ENCODE measurements around the gene PRKAB2. TPM values are rescaled to one million over a fixed set of nuclear protein-coding genes. Genes with fewer than 3 reads are reported as not detected.

PRKAB2 gene
- total RNA-seq, 3 donors from 2014 or later: 16.6 to 27.2 (median 20.2) TPM

DNA sequence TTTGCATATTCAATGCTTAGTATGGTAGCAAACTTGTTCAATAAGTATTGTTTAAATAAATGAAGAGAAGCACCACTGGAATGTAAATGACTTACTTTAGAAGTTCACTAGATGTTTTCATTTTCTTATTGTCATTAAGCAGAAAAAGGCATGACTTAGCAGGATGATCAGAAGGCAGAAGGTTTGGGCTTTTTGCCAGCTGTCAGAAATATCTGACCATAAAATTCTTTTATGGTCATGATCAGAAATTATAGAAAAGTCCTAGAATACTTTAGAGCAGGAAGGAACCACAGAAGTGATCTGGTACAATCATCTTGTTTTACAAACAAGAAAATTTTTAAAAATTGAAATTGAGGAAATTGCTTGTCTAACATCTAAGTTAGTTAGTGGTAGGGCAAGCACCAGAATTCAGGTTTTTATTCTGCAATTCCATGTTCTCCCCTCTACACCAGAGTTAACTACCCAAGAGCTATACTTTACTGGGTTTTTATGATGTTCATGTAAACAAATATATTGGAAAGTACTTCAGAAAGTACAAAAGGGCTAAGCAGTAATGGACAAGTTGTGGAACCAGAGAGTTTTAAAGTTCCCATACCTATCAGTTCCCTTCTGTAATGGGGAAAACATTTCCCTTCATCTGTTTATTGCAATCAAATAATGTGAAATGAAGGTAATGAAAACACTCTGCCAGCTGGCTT, 42.7 kb upstream of the PRKAB2 start:
- ATAC-seq: peak; percentile 84
- no peaks in the 10 kb centered on the region for H3K36me3 ChIP-seq (ENCODE audit: low read depth)
- no peak overlapping the region for H3K4me3 ChIP-seq
- TF ChIP-seq, protein P1, sequence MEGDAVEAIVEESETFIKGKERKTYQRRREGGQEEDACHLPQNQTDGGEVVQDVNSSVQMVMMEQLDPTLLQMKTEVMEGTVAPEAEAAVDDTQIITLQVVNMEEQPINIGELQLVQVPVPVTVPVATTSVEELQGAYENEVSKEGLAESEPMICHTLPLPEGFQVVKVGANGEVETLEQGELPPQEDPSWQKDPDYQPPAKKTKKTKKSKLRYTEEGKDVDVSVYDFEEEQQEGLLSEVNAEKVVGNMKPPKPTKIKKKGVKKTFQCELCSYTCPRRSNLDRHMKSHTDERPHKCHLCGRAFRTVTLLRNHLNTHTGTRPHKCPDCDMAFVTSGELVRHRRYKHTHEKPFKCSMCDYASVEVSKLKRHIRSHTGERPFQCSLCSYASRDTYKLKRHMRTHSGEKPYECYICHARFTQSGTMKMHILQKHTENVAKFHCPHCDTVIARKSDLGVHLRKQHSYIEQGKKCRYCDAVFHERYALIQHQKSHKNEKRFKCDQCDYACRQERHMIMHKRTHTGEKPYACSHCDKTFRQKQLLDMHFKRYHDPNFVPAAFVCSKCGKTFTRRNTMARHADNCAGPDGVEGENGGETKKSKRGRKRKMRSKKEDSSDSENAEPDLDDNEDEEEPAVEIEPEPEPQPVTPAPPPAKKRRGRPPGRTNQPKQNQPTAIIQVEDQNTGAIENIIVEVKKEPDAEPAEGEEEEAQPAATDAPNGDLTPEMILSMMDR (IDR thresholded peaks at IDR 0.05): no peak
- H3K9me3 ChIP-seq: no peaks in the 10 kb centered on the region
- peaks cover 27% of the 10 kb centered on the region for H3K4me1 ChIP-seq (ENCODE audit: low read depth)
- peak in 1 of 3 donors; percentile 59 for DNase-seq
- intact Hi-C loops (cut with DNase I, micrococcal nuclease): no loop called here

DNA sequence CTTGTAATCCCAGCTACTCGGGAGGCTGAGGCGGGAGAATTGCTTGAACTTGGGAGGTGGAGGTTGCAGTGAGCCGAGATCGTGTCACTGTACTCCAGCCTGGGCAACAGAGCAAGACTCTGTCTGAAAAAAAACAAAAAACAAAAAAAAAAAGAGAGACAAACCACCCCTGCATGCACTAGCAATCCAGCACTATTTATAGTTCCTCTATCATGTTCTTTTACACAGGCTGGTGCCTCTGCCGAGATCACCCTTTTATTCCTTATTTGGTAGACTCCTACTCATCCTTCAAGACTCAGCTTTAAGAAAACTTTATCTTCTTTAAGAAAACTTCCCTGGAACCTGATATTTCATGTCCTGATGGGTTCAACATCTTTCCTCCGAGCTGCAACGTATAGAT, 42.1 kb upstream of the PRKAB2 start:
- H3K36me3 ChIP-seq (ENCODE audit: low read depth): no peaks in the 10 kb centered on the region
- H3K4me1 ChIP-seq (ENCODE audit: low read depth): peaks cover 27% of the 10 kb centered on the region
- DNase-seq (no peak), ATAC-seq (peak; percentile 21)
- TF ChIP-seq, protein P1 (IDR thresholded peaks at IDR 0.05): no peak
- no peak overlapping the region for H3K4me3 ChIP-seq
- H3K9me3 ChIP-seq: no peaks in the 10 kb centered on the region
- intact Hi-C loops (cut with DNase I, micrococcal nuclease): no loop called here

DNA sequence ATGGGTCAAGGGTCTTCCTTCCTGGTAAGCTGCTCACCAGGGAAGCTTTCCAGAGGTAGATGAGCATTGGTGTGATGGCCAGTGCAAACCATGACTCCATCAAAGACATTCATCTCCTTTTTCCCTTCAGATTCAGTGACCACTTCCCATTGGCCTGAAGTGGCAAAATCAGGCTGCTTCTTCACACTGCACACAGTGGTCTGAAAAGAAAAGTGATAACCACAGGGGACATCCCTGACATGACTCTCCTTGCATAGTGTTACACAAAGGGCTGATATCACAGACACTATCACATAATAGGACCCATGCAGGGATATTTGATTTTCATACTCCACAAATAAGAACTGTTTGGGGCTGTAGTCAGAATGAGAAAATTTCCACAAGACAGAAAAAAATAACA, 41.0 kb upstream of the PRKAB2 start:
- Histone ChIP-seq H3K4me1 (ENCODE audit: low read depth) (peaks cover 27% of the 10 kb centered on the region), H3K4me3 (no peak overlapping the region), H3K9me3 (no peaks in the 10 kb centered on the region), H3K36me3 (ENCODE audit: low read depth) (no peaks in the 10 kb centered on the region)
- ATAC-seq: no peak
- no peak for DNase-seq
- intact Hi-C loops (cut with DNase I, micrococcal nuclease): no loop called here
- TF ChIP-seq, protein P1 (IDR thresholded peaks at IDR 0.05): no peak

DNA sequence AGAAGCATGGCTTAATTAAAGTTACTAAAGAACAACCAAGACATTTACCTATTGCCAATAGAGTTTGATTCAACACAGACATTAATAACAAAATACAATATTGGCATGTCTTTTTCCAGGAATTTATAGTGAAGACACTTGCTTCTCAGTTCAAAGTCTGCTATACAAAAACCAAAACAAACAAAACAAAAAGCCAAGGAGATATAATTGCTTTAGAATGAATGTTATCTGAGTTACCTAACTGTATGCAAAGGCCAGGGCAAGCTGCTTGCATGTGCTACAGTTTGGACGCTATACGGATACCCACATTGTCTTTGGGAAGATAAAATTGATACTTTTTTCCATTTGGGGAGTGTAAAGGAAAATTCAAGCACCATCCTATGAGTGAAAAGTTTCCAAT, 39.3 kb upstream of the PRKAB2 start:
- TF ChIP-seq, protein P1 (IDR thresholded peaks at IDR 0.05): no peak
- DNase-seq (no peak), ATAC-seq (peak; percentile 23)
- intact Hi-C loops (cut with DNase I, micrococcal nuclease): no loop called here
- H3K4me3 ChIP-seq: no peak overlapping the region
- no peaks in the 10 kb centered on the region for H3K9me3 ChIP-seq
- H3K4me1 ChIP-seq (ENCODE audit: low read depth): peaks cover 26% of the 10 kb centered on the region
- no peaks in the 10 kb centered on the region for H3K36me3 ChIP-seq (ENCODE audit: low read depth)

DNA sequence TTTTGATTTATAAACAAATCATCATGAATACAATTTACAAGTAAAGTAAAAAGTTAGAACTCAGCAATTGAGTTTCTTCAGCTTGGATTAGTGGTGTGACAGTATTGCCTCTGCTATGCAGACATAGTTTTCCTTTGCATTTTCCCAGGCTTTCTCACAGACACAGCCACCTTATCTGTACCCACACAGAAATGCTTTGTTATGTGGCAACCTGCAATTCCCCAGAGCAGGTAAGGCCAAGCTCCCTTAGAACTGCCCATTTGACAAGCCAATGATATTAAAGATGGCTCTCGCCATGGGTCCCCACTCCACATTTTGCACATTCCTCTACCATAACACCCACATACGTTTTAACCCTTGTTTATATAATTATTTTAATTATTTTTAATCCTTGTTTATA, 38.7 kb upstream of the PRKAB2 start:
- Histone ChIP-seq H3K4me1 (ENCODE audit: low read depth) (peaks cover 21% of the 10 kb centered on the region), H3K36me3 (ENCODE audit: low read depth) (no peaks in the 10 kb centered on the region), H3K9me3 (no peaks in the 10 kb centered on the region), H3K4me3 (no peak overlapping the region)
- no peak for DNase-seq
- intact Hi-C loops (cut with DNase I, micrococcal nuclease): no loop called here
- no peak for ATAC-seq
- TF ChIP-seq, protein P1 (IDR thresholded peaks at IDR 0.05): no peak
